Posterior vena cava (tissue), 2 donors: ENCODE results near the gene AJAP1. TPM values are rescaled to one million over a fixed set of nuclear protein-coding genes. Genes with fewer than 3 reads are reported as not detected.

Source experiments
- DNase-seq: peaks from one replicate; pipeline ENCODE4 v3.0.0-alpha.2; 2020; ENCODE audit warnings: low spot score
- intact Hi-C, 2 donors: fragments of 100-400 bp; cut with DNase I; formaldehyde crosslinking; loops; one replicate each; pipeline versions ENCODE4 v1.14.1 to v1.14.2; 2022 to 2023
- total RNA-seq, 2 donors: library from RNA; stranded (reverse); fragmentation: NEBNext Ultra II Directional; extraction: Animal tissue kit (Norgen Biotek cat#: 25700); gene quantifications; one replicate each; pipeline ENCODE4 v1.2.1, GENCODE V29; 2021
- donor health status: DM: yes; HTN: yes; CAD: no.
- donor health status: DM: yes; HTN: yes; CAD: no.

Gene AJAP1
- total RNA-seq, 2 donors from 2014 or later = 0.32 to 0.57 TPM

GRCh38 chr1:4786055-4786454 is 131.6 kb downstream of the AJAP1 start:
- intact Hi-C loops = no loop called here
- DNase-seq = no peak

GRCh38 chr1:4787551-4787950 is 133.1 kb downstream of the AJAP1 start:
- no peak for DNase-seq
- intact Hi-C loops = no loop called here

GRCh38 chr1:4792565-4792964 is 138.2 kb downstream of the AJAP1 start:
- DNase-seq = no peak
- intact Hi-C loops = no loop called here

GRCh38 chr1:4794020-4794780 is 139.8 kb downstream of the AJAP1 start:
- intact Hi-C loops = no loop called here
- DNase-seq = no peak

GRCh38 chr1:4796161-4797015 is 142.0 kb downstream of the AJAP1 start:
- intact Hi-C loops = no loop called here
- DNase-seq = no peak

- DNase-seq = no peak
- intact Hi-C loops = no loop called here
These were observed 142.6 kb downstream of the AJAP1 start for GRCh38 chr1:4797016-4797410.

GRCh38 chr1:4797429-4797828 is 143.0 kb downstream of the AJAP1 start:
- intact Hi-C loops = no loop called here
- DNase-seq = no peak

- DNase-seq = peak; percentile 86
- intact Hi-C loops = no loop called here
These were observed 146.9 kb downstream of the AJAP1 start for GRCh38 chr1:4801192-4801924.

GRCh38 chr1:4802024-4802423 is 147.6 kb downstream of the AJAP1 start:
- intact Hi-C loops = no loop called here
- no peak for DNase-seq

- no peak for DNase-seq
- intact Hi-C loops = no loop called here
These were observed 148.9 kb downstream of the AJAP1 start for GRCh38 chr1:4803335-4803734.

- intact Hi-C loops = no loop called here
- no peak for DNase-seq
These were observed 151.6 kb downstream of the AJAP1 start for GRCh38 chr1:4805987-4806386.

GRCh38 chr1:4820543-4820942 is 166.1 kb downstream of the AJAP1 start:
- intact Hi-C loops = no loop called here
- DNase-seq = no peak

GRCh38 chr1:4825800-4826450 is 171.5 kb downstream of the AJAP1 start:
- intact Hi-C loops = no loop called here
- no peak for DNase-seq

GRCh38 chr1:4830707-4831106 is 176.3 kb downstream of the AJAP1 start:
- DNase-seq = no peak
- intact Hi-C loops = no loop called here

GRCh38 chr1:4836574-4836973 is 182.2 kb downstream of the AJAP1 start:
- intact Hi-C loops = no loop called here
- DNase-seq = no peak

- DNase-seq = no peak
- intact Hi-C loops = no loop called here
These were observed 182.7 kb downstream of the AJAP1 start for GRCh38 chr1:4837031-4837600.

- DNase-seq = no peak
- intact Hi-C loops = no loop called here
These were observed 183.3 kb downstream of the AJAP1 start for GRCh38 chr1:4837752-4838151.

GRCh38 chr1:4838231-4838630 is 183.8 kb downstream of the AJAP1 start:
- no peak for DNase-seq
- intact Hi-C loops = no loop called here
